Measurements from ENCODE around the gene PXMP2. TPM values are rescaled to one million over a fixed set of nuclear protein-coding genes. Genes with fewer than 3 reads are reported as not detected.

PXMP2 gene
- polyA plus RNA-seq, 1 experiment: 22.3 TPM

DNA sequence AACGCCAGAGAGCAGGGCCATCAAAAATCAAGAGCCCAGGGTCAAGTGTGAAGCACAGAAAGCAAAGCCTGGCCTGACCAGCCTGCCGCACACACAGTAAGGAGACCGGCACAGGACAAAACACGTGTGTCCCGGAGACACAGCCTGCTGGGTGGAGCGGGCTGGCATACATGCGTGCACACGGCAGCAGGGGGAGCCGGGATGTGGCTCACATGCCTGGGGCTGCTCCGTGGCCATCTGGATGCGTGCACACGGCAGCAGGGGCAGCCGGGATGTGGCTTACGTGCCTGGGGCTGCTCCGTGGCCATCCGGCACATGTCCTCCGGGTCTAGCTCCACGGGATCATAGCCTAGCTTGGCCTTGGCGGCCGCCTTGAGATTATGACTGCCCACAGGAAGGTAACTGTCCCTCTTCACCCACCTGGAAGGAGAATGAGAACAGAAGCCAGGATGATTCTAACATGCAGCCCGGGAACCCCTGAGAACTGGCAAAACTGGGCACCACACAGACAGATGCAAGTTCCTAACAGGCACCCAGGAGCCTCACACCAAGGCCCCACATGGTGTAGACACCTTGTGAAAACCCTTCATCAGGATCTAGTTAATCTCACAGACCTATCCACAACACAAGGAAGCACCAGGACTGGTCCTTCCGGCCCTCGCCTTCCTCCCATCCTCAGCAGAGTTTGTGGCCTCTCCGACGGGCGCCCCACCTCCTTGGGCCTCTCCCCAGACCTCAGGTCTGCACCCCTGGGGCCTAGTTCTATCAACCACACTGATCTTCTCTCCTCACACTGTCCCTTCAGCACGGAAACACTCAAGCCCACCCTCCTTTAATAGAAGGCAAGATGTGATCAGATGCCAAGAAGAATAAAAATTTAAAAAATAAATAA, 13.9 kb upstream of the PXMP2 start:
- TF ChIP-seq, protein P1, sequence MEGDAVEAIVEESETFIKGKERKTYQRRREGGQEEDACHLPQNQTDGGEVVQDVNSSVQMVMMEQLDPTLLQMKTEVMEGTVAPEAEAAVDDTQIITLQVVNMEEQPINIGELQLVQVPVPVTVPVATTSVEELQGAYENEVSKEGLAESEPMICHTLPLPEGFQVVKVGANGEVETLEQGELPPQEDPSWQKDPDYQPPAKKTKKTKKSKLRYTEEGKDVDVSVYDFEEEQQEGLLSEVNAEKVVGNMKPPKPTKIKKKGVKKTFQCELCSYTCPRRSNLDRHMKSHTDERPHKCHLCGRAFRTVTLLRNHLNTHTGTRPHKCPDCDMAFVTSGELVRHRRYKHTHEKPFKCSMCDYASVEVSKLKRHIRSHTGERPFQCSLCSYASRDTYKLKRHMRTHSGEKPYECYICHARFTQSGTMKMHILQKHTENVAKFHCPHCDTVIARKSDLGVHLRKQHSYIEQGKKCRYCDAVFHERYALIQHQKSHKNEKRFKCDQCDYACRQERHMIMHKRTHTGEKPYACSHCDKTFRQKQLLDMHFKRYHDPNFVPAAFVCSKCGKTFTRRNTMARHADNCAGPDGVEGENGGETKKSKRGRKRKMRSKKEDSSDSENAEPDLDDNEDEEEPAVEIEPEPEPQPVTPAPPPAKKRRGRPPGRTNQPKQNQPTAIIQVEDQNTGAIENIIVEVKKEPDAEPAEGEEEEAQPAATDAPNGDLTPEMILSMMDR (IDR thresholded peaks at IDR 0.05; ENCODE audit: insufficient read depth, low read depth, low read length): no peak
- peaks cover 8% of the 10 kb centered on the region for H3K36me3 ChIP-seq (ENCODE audit: control insufficient read depth, insufficient read depth, low read length)
- no peaks in the 10 kb centered on the region for H3K27me3 ChIP-seq (ENCODE audit: control insufficient read depth, insufficient read depth, low read length)
- DNase-seq (ENCODE audit: low read depth): no peak
- CTCF ChIA-PET: no interaction called here
- no peak overlapping the region for H3K4me3 ChIP-seq (ENCODE audit: low read depth, low read length)
- POLR2A ChIA-PET: no interaction called here

DNA sequence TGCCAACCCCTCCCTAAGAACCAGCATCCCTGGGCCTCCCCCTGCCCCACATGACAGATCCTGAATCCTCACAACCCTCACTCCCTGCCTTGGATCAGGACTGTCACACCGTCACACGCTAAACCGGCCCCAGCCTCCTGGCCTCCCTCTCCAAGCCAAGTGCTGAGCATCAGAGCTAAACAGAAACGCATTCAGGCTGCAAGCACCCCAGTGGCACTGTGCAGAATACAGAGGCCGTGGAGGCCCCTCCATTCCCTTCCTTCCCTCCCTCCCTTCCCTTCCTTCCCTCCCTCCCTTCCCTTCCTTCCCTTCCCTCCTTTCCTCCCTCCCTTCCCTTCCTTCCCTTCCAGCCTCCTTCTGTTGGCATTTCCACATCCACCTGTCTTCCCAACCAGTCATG, 12.8 kb upstream of the PXMP2 start:
- ChIA-PET CTCF (no interaction called here), POLR2A (interaction anchor here (0.6 kb wide), 1 partner anchor 56 kb away, joined by 3 read pairs; the partner anchor contains the start of gene P2RX2)
- Histone ChIP-seq H3K27me3 (ENCODE audit: control insufficient read depth, insufficient read depth, low read length) (no peaks in the 10 kb centered on the region), H3K4me3 (ENCODE audit: low read depth, low read length) (no peak overlapping the region), H3K36me3 (ENCODE audit: control insufficient read depth, insufficient read depth, low read length) (peaks cover 8% of the 10 kb centered on the region)
- TF ChIP-seq, protein P1 (IDR thresholded peaks at IDR 0.05; ENCODE audit: insufficient read depth, low read depth, low read length): no peak
- no peak for DNase-seq (ENCODE audit: low read depth)

- ChIA-PET CTCF (no interaction called here), POLR2A (no interaction called here)
- H3K4me3 ChIP-seq (ENCODE audit: low read depth, low read length): no peak overlapping the region
- TF ChIP-seq, protein P1 (IDR thresholded peaks at IDR 0.05; ENCODE audit: insufficient read depth, low read depth, low read length): no peak
- DNase-seq (ENCODE audit: low read depth): no peak
- no peaks in the 10 kb centered on the region for H3K27me3 ChIP-seq (ENCODE audit: control insufficient read depth, insufficient read depth, low read length)
- H3K36me3 ChIP-seq (ENCODE audit: control insufficient read depth, insufficient read depth, low read length): peaks cover 8% of the 10 kb centered on the region
These were observed 11.5 kb upstream of the PXMP2 start for GRCh38 chr12:132675757-132676432.

- no peak overlapping the region for H3K4me3 ChIP-seq (ENCODE audit: low read depth, low read length)
- H3K27me3 ChIP-seq (ENCODE audit: control insufficient read depth, insufficient read depth, low read length): no peaks in the 10 kb centered on the region
- TF ChIP-seq, protein P1 (IDR thresholded peaks at IDR 0.05; ENCODE audit: insufficient read depth, low read depth, low read length): no peak
- ChIA-PET CTCF (no interaction called here), POLR2A (no interaction called here)
- no peak for DNase-seq (ENCODE audit: low read depth)
- peaks cover 4% of the 10 kb centered on the region for H3K36me3 ChIP-seq (ENCODE audit: control insufficient read depth, insufficient read depth, low read length)
These were observed 9.9 kb upstream of the PXMP2 start for GRCh38 chr12:132677492-132677891.

GRCh38 chr12:132685400-132685799, 2.0 kb upstream of the PXMP2 start:
- H3K36me3 ChIP-seq (ENCODE audit: control insufficient read depth, insufficient read depth, low read length): no peaks in the 10 kb centered on the region
- no peak for DNase-seq (ENCODE audit: low read depth)
- TF ChIP-seq, protein P1 (IDR thresholded peaks at IDR 0.05; ENCODE audit: insufficient read depth, low read depth, low read length): no peak
- CTCF ChIA-PET: no interaction called here
- H3K4me3 ChIP-seq (ENCODE audit: low read depth, low read length): no peak overlapping the region
- POLR2A ChIA-PET: no interaction called here
- no peaks in the 10 kb centered on the region for H3K27me3 ChIP-seq (ENCODE audit: control insufficient read depth, insufficient read depth, low read length)

Data from BJ (cell line).